NB4 (cell line): Measurements from ENCODE around the gene TRIM25.

ENCODE experiments used
- POLR2A ChIP-seq: IDR thresholded peaks from 2 replicates; pipeline ENCODE4 v1.6.1; 2011; ENCODE audit warnings: mild to moderate bottlenecking; ENCODE audit not compliant: insufficient read length; ENCODE audit errors: extremely low read depth
- TF ChIP-seq, protein P1 (sequence below): IDR thresholded peaks from one replicate; pipeline ENCODE4 v1.5.1; 2012; ENCODE audit warnings: low read depth, low read length
- TF ChIP-seq, protein P2 (sequence below): IDR thresholded peaks from 2 replicates; pipeline ENCODE4 v1.6.1; 2011; ENCODE audit warnings: low read depth, low read length

DNA sequence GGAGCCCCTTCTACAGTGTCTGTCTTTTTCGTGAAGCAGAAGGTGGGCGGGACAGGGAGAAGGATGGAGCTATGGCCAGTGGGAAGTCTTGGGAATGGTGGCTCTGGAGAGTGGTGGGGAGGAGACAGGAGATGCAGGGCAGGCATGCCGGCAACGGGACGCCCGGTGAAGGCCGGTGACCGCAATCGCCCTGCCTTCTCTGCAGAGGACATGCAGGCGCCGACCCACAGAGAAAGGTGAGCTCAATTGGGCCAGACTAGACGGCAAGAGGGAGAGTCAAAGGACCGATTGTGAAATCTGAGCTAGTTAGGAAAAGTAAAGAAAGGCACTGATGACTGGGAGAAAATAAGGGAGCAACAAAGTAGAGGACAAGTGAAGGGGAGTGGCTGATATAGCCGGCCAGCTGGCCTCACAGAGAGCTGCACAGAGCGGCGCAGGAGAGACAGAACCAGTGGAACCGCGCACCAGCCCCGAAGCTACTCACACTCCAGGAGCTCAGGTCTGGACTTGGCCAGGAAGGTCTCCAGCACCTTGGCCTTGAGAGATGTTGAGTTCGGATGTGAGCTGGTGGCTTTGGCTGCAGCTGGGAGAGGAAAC lies 18.9 kb downstream of the TRIM25 start:
- TF ChIP-seq, protein P1, sequence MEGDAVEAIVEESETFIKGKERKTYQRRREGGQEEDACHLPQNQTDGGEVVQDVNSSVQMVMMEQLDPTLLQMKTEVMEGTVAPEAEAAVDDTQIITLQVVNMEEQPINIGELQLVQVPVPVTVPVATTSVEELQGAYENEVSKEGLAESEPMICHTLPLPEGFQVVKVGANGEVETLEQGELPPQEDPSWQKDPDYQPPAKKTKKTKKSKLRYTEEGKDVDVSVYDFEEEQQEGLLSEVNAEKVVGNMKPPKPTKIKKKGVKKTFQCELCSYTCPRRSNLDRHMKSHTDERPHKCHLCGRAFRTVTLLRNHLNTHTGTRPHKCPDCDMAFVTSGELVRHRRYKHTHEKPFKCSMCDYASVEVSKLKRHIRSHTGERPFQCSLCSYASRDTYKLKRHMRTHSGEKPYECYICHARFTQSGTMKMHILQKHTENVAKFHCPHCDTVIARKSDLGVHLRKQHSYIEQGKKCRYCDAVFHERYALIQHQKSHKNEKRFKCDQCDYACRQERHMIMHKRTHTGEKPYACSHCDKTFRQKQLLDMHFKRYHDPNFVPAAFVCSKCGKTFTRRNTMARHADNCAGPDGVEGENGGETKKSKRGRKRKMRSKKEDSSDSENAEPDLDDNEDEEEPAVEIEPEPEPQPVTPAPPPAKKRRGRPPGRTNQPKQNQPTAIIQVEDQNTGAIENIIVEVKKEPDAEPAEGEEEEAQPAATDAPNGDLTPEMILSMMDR: no peak
- TF ChIP-seq, protein P2, sequence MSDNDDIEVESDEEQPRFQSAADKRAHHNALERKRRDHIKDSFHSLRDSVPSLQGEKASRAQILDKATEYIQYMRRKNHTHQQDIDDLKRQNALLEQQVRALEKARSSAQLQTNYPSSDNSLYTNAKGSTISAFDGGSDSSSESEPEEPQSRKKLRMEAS: no peak
- TF ChIP-seq POLR2A: no peak
